Gastroesophageal sphincter (tissue), 3 donors: ENCODE data around the gene NAP1L4.
A peak's percentile ranks its signal among the peaks of the same experiment; 100 is the strongest.

ENCODE experiments used
- CTCF ChIP-seq, 4 experiments: fragments of 200-600 bp in 2 of 4; fragments of 450-650 bp in 2 of 4; sonication (generic) in 1 of 4; IDR thresholded peaks; one replicate each; pipeline ENCODE4 v1.5.1; 2017 to 2019; ENCODE audit warnings: antibody characterized with exemption in 4 of 4, mild to moderate bottlenecking in 2 of 4, moderate library complexity in 2 of 4
- POLR2AphosphoS5 ChIP-seq: sonication (generic); formaldehyde crosslinking; IDR thresholded peaks from one replicate; pipeline ENCODE4 v1.6.1; 2017; ENCODE audit warnings: antibody characterized with exemption

GRCh38 chr11:2945031-2945756, 46.9 kb downstream of the NAP1L4 start:
- TF ChIP-seq POLR2AphosphoS5 (peak; percentile 42), CTCF (IDR thresholded peaks at IDR 0.05) (peak in 1 of 4 experiments; percentile 7)
